Measurements from ENCODE around the gene ALX4.

GRCh38 chr11:44328138-44328660, 18.3 kb upstream of the ALX4 start:
- TF ChIP-seq, protein P1, sequence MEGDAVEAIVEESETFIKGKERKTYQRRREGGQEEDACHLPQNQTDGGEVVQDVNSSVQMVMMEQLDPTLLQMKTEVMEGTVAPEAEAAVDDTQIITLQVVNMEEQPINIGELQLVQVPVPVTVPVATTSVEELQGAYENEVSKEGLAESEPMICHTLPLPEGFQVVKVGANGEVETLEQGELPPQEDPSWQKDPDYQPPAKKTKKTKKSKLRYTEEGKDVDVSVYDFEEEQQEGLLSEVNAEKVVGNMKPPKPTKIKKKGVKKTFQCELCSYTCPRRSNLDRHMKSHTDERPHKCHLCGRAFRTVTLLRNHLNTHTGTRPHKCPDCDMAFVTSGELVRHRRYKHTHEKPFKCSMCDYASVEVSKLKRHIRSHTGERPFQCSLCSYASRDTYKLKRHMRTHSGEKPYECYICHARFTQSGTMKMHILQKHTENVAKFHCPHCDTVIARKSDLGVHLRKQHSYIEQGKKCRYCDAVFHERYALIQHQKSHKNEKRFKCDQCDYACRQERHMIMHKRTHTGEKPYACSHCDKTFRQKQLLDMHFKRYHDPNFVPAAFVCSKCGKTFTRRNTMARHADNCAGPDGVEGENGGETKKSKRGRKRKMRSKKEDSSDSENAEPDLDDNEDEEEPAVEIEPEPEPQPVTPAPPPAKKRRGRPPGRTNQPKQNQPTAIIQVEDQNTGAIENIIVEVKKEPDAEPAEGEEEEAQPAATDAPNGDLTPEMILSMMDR (IDR thresholded peaks at IDR 0.05), result no peak
- no peak for TF ChIP-seq POLR2AphosphoS5 (IDR thresholded peaks at IDR 0.05)
- TF ChIP-seq EP300 (IDR thresholded peaks at IDR 0.05), result no peak

Data from gastroesophageal sphincter (tissue), 3 donors.